HEK293T (cell line): ENCODE measurements around the gene CD244.
A peak's percentile ranks its signal among the peaks of the same experiment; 100 is the strongest.
"Not testable (repeated sequence)": the region's sequence is repeated elsewhere in the genome, so short reads cannot be mapped to it uniquely, and the experiment has no call there.

Source experiments
- CTCF ChIA-PET: fragments of 350-600 bp; formaldehyde crosslinking; extraction: SDS; loops from one replicate; lab custom pipeline; 2021; ENCODE audit warnings: antibody characterized with exemption, inconsistent platforms; lab: Yijun Ruan, JAX
- POLR2A ChIA-PET: fragments of 350-600 bp; formaldehyde crosslinking; extraction: SDS; loops from one replicate; lab custom pipeline; 2020; ENCODE audit warnings: antibody characterized with exemption, inconsistent platforms; lab: Yijun Ruan, JAX
- DNase-seq: peaks from one replicate; pipeline ENCODE4 v3.0.0; 2012; ENCODE audit warnings: mixed read lengths; ENCODE audit errors: extremely low spot score
- ARNT ChIP-seq: fragments of 450-650 bp; IDR thresholded peaks from 2 replicates; pipeline ENCODE4 v1.6.1; 2017; ENCODE audit warnings: mild to moderate bottlenecking
- BHLHE40 ChIP-seq: fragments of 450-650 bp; IDR thresholded peaks from 2 replicates; pipeline ENCODE4 v1.6.1; 2016; ENCODE audit warnings: mild to moderate bottlenecking, moderate library complexity, borderline replicate concordance
- CTBP1 ChIP-seq: fragments of 450-650 bp; IDR thresholded peaks from 2 replicates; pipeline ENCODE4 v1.6.1; 2016; ENCODE audit warnings: borderline replicate concordance
- ELF4 ChIP-seq: fragments of 450-650 bp; IDR thresholded peaks from 2 replicates; pipeline ENCODE4 v1.6.1; 2017; ENCODE audit warnings: antibody characterized with exemption
- FOXA1 ChIP-seq: fragments of 450-650 bp; IDR thresholded peaks from 2 replicates; pipeline ENCODE4 v1.6.1; 2016; ENCODE audit warnings: mild to moderate bottlenecking
- FOXK2 ChIP-seq: fragments of 450-650 bp; IDR thresholded peaks from 2 replicates; pipeline ENCODE4 v1.6.1; 2016; ENCODE audit warnings: mild to moderate bottlenecking
- FOXM1 ChIP-seq: fragments of 450-650 bp; IDR thresholded peaks from 2 replicates; pipeline ENCODE4 v1.6.1; 2017; ENCODE audit warnings: mild to moderate bottlenecking, borderline replicate concordance
- HDGF ChIP-seq: fragments of 450-650 bp; IDR thresholded peaks from 2 replicates; pipeline ENCODE4 v1.6.1; 2017; ENCODE audit warnings: antibody characterized with exemption, borderline replicate concordance
- L3MBTL2 ChIP-seq: fragments of 450-650 bp; conservative IDR thresholded peaks from 2 replicates; pipeline ENCODE4 v1.6.1; 2016; ENCODE audit warnings: mild to moderate bottlenecking
- LEF1 ChIP-seq: fragments of 450-650 bp; IDR thresholded peaks from 2 replicates; pipeline ENCODE4 v1.6.1; 2017; ENCODE audit warnings: mild to moderate bottlenecking, borderline replicate concordance
- NFRKB ChIP-seq: fragments of 450-650 bp; IDR thresholded peaks from 2 replicates; pipeline ENCODE4 v1.6.1; 2016; ENCODE audit warnings: mild to moderate bottlenecking, moderate library complexity
- SP1 ChIP-seq: fragments of 450-650 bp; IDR thresholded peaks from 2 replicates; pipeline ENCODE4 v1.6.1; 2017
- SUZ12 ChIP-seq: fragments of 450-650 bp; IDR thresholded peaks from 2 replicates; pipeline ENCODE4 v1.6.1; 2016; ENCODE audit warnings: mild to moderate bottlenecking
- TARDBP ChIP-seq: fragments of 450-650 bp; IDR thresholded peaks from 2 replicates; pipeline ENCODE4 v1.6.1; 2016
- ZNF384 ChIP-seq: fragments of 450-650 bp; IDR thresholded peaks from 2 replicates; pipeline ENCODE4 v1.6.1; 2016
- TF ChIP-seq, protein P1 (sequence below): fragments of 450-650 bp; IDR thresholded peaks from 2 replicates; pipeline ENCODE4 v1.6.1; 2016

Gene CD244

DNA sequence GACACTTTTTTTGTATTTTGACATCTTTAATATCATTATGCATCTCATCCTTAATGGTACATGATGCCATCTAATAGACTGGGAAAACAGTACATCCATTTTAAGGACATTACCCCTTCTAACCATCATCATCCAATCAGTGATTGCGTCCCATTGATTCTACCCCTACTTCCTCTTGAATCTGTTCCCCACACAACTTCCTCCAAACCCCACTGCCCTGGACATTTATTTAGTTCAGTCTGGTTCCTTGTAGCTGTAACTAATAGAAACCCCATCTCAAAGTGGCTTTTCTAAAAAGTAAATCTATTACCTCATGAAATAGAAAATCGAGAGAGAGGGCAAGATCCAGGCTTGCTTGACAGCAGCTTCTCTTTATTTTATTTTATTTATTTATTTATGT, 24.4 kb upstream of the CD244 start:
- TF ChIP-seq CTBP1: no peak
- no peak for TF ChIP-seq TARDBP
- TF ChIP-seq FOXA1: no peak
- TF ChIP-seq FOXM1: no peak
- TF ChIP-seq NFRKB: no peak
- ChIA-PET POLR2A (no interaction called here), CTCF (interaction anchor here (1.5 kb wide), 1 partner anchor 212 kb away, joined by 3 read pairs; no protein-coding TSS in a partner anchor)
- no peak for DNase-seq

- no peak for DNase-seq
- CTCF ChIA-PET: interaction anchor here (0.6 kb wide), 1 partner anchor 224 kb away, joined by 7 read pairs; no protein-coding TSS in a partner anchor
- POLR2A ChIA-PET: no interaction called here
- TF ChIP-seq FOXM1 (no peak), CTBP1 (no peak), NFRKB (no peak)
- TF ChIP-seq, protein P1, sequence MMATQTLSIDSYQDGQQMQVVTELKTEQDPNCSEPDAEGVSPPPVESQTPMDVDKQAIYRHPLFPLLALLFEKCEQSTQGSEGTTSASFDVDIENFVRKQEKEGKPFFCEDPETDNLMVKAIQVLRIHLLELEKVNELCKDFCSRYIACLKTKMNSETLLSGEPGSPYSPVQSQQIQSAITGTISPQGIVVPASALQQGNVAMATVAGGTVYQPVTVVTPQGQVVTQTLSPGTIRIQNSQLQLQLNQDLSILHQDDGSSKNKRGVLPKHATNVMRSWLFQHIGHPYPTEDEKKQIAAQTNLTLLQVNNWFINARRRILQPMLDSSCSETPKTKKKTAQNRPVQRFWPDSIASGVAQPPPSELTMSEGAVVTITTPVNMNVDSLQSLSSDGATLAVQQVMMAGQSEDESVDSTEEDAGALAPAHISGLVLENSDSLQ: no peak
Measured at GRCh38 chr1:160885042-160885441, 22.4 kb upstream of the CD244 start, which contains the start of gene ITLN1. Gene ITLN1 (minus strand): TSS chr1:160885180. CDS start chr1:160884877, 303 bp downstream.

DNA sequence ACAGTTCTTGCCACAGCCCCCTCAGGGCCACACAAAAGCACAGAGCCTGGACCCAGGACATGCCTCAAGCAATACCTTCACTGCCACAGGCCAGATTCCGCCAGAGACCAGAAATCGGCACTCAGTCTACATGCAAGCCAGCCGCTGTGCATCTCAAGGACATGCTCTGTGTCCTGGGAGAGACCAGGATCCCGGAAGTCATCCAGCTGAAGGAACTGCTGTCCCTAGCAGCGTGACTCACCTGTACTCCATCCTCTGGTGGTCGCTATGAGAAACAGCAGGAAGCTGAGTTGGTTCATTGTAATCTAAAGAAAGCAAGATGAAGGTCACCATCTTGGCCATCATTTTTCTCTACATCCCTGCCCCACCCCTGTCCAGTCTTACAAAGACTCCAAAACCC, 21.9 kb upstream of the CD244 start:
- CTCF ChIA-PET: interaction anchor here (0.6 kb wide), 1 partner anchor 224 kb away, joined by 7 read pairs; no protein-coding TSS in a partner anchor
- peak; percentile 41 for DNase-seq
- POLR2A ChIA-PET: no interaction called here
- TF ChIP-seq SP1 (no peak), ZNF384 (no peak), TARDBP (no peak), HDGF (no peak), CTBP1 (no peak), L3MBTL2 (no peak), ELF4 (no peak), SUZ12 (no peak), FOXK2 (no peak), NFRKB (no peak), FOXM1 (no peak), BHLHE40 (no peak), LEF1 (no peak)
- TF ChIP-seq, protein P1: no peak

GRCh38 chr1:160883581-160884513, 21.2 kb upstream of the CD244 start:
- CTCF ChIA-PET: no interaction called here
- TF ChIP-seq LEF1: no peak
- TF ChIP-seq ARNT: no peak
- TF ChIP-seq SUZ12: no peak
- POLR2A ChIA-PET: no interaction called here
- no peak for DNase-seq

- ChIA-PET CTCF (no interaction called here), POLR2A (no interaction called here)
Measured at GRCh38 chr1:160882582-160882981, 19.9 kb upstream of the CD244 start.

DNA sequence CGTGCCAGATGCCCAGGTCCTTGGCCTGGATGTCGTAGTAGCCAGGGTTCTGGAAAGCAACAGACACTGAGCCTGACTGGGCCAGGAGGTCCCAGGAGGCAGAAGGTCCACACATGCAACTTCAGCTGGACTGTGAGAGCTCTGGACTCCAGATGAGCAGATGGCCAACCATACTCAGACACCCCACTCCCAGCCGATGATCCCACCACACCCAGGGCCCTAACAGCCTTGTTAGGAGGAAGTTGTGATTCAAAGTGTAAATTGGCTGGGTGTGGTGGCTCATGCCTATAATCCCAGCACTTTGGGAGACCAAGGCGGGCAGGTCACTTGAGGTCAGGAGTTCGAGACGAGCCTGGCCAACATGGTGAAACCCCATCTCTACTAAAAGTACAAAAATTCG, 18.6 kb upstream of the CD244 start:
- CTCF ChIA-PET, POLR2A ChIA-PET, DNase-seq: not testable (repeated sequence)

More at GRCh38 chr1:160882582-160882981, 19.9 kb upstream of the CD244 start:
- TF ChIP-seq ZNF384: no peak
- no peak for TF ChIP-seq ELF4
- no peak for TF ChIP-seq FOXK2
- TF ChIP-seq, protein P1: no peak
- no peak for TF ChIP-seq NFRKB
- TF ChIP-seq SUZ12: no peak
- no peak for TF ChIP-seq CTBP1
- no peak for TF ChIP-seq L3MBTL2
- TF ChIP-seq TARDBP: no peak
- no peak for TF ChIP-seq BHLHE40
- no peak for TF ChIP-seq FOXA1
- no peak for TF ChIP-seq HDGF
- TF ChIP-seq FOXM1: no peak
- TF ChIP-seq LEF1: no peak
- no peak for TF ChIP-seq ARNT
- TF ChIP-seq SP1: no peak
- DNase-seq: no peak

- no peak for DNase-seq
- CTCF ChIA-PET: no interaction called here
- POLR2A ChIA-PET: no interaction called here
- no peak for TF ChIP-seq LEF1
- TF ChIP-seq, protein P1: no peak
- no peak for TF ChIP-seq ZNF384
- no peak for TF ChIP-seq L3MBTL2
- no peak for TF ChIP-seq ARNT
- no peak for TF ChIP-seq FOXK2
- TF ChIP-seq FOXM1: no peak
Measured at GRCh38 chr1:160880216-160880615, 17.5 kb upstream of the CD244 start.
